ENCODE data around the gene TEKTIP1.
A peak's percentile ranks its signal among the peaks of the same experiment; 100 is the strongest.

The TEKTIP1 gene

GRCh38 chr19:3538965-3539755, at the start of gene TEKTIP1:
Gene TEKTIP1 (plus strand): TSS chr19:3539174. CDS start chr19:3539178, 4 bp downstream.
- no peak for DNase-seq (ENCODE audit: low read depth in 2 of 2)

- no peak for DNase-seq (ENCODE audit: low read depth in 2 of 2)
Measured at GRCh38 chr19:3491396-3492119, 47.4 kb upstream of the TEKTIP1 start.

GRCh38 chr19:3492131-3492839, 46.7 kb upstream of the TEKTIP1 start:
- DNase-seq (ENCODE audit: low read depth in 2 of 2) = no peak

GRCh38 chr19:3492919-3493318, 46.1 kb upstream of the TEKTIP1 start:
- DNase-seq (ENCODE audit: low read depth in 2 of 2) = no peak

- DNase-seq (ENCODE audit: low read depth in 2 of 2) = no peak
Measured at GRCh38 chr19:3493651-3494050, 45.3 kb upstream of the TEKTIP1 start.

GRCh38 chr19:3494051-3494450, 44.9 kb upstream of the TEKTIP1 start:
- DNase-seq (ENCODE audit: low read depth in 2 of 2) = peak in 1 of 2 experiments; percentile 28

- DNase-seq (ENCODE audit: low read depth in 2 of 2) = peak in 1 of 2 experiments; percentile 62
Measured at GRCh38 chr19:3494559-3494958, 44.4 kb upstream of the TEKTIP1 start.

- DNase-seq (ENCODE audit: low read depth in 2 of 2) = no peak
Measured at GRCh38 chr19:3496392-3497273, 42.3 kb upstream of the TEKTIP1 start.

- DNase-seq (ENCODE audit: low read depth in 2 of 2) = no peak
Measured at GRCh38 chr19:3497757-3498520, 41.0 kb upstream of the TEKTIP1 start.

GRCh38 chr19:3499738-3500428, 39.1 kb upstream of the TEKTIP1 start:
- DNase-seq (ENCODE audit: low read depth in 2 of 2) = no peak

- peak; percentile 90 to 95 for DNase-seq (ENCODE audit: low read depth in 2 of 2)
Measured at GRCh38 chr19:3500429-3501101, 38.4 kb upstream of the TEKTIP1 start, which contains the start of gene DOHH. Gene DOHH (minus strand): TSS chr19:3500674. CDS start chr19:3496814, 3,860 bp downstream.

- DNase-seq (ENCODE audit: low read depth in 2 of 2) = no peak
Measured at GRCh38 chr19:3501780-3502179, 37.2 kb upstream of the TEKTIP1 start.

- no peak for DNase-seq (ENCODE audit: low read depth in 2 of 2)
Measured at GRCh38 chr19:3503036-3503572, 35.9 kb upstream of the TEKTIP1 start.

- DNase-seq (ENCODE audit: low read depth in 2 of 2) = no peak
Measured at GRCh38 chr19:3504735-3505134, 34.2 kb upstream of the TEKTIP1 start.

GRCh38 chr19:3505598-3506383, 33.2 kb upstream of the TEKTIP1 start, which contains the start of gene FZR1:
Gene FZR1 (plus strand): TSS chr19:3506311. CDS start chr19:3522990, 16,679 bp downstream.
- DNase-seq (ENCODE audit: low read depth in 2 of 2) = peak; percentile 98 to 99

GRCh38 chr19:3506384-3507340, 32.3 kb upstream of the TEKTIP1 start:
- peak in 1 of 2 experiments; percentile 13 for DNase-seq (ENCODE audit: low read depth in 2 of 2)
